ENCODE measurements around the gene CSF1.

CSF1 gene

GRCh38 chr1:109923946-109924275 lies 13.3 kb downstream of the CSF1 start:
- no peak for DNase-seq

- DNase-seq: no peak
Observed at GRCh38 chr1:109924316-109924715, 13.7 kb downstream of the CSF1 start.

- no peak for DNase-seq
Observed at GRCh38 chr1:109925159-109925990, 14.7 kb downstream of the CSF1 start.

GRCh38 chr1:109926662-109927300 lies 16.1 kb downstream of the CSF1 start:
- no peak for DNase-seq

GRCh38 chr1:109927356-109927755 lies 16.7 kb downstream of the CSF1 start:
- no peak for DNase-seq

GRCh38 chr1:109927911-109928321 lies 17.3 kb downstream of the CSF1 start:
- no peak for DNase-seq

- DNase-seq: no peak
Observed at GRCh38 chr1:109928591-109929111, 18.0 kb downstream of the CSF1 start.

- no peak for DNase-seq
Observed at GRCh38 chr1:109929170-109929569, 18.5 kb downstream of the CSF1 start.

- no peak for DNase-seq
Observed at GRCh38 chr1:109929588-109930251, 19.1 kb downstream of the CSF1 start.

GRCh38 chr1:109930252-109930993 lies 19.8 kb downstream of the CSF1 start:
- DNase-seq: no peak

GRCh38 chr1:109931189-109931731 lies 20.6 kb downstream of the CSF1 start:
- DNase-seq: no peak

GRCh38 chr1:109931911-109932636 lies 21.4 kb downstream of the CSF1 start:
- DNase-seq: no peak

GRCh38 chr1:109932679-109933078 lies 22.0 kb downstream of the CSF1 start:
- DNase-seq: no peak

- DNase-seq: no peak
Observed at GRCh38 chr1:109933856-109934711, 23.4 kb downstream of the CSF1 start.

- no peak for DNase-seq
Observed at GRCh38 chr1:109935451-109935900, 24.8 kb downstream of the CSF1 start.

GRCh38 chr1:109937738-109938137 lies 27.1 kb downstream of the CSF1 start:
- no peak for DNase-seq

GRCh38 chr1:109938556-109938955 lies 27.9 kb downstream of the CSF1 start:
- no peak for DNase-seq

- no peak for DNase-seq
Observed at GRCh38 chr1:109942434-109942833, 31.8 kb downstream of the CSF1 start.

GRCh38 chr1:109944541-109944940 lies 33.9 kb downstream of the CSF1 start:
- no peak for DNase-seq

GRCh38 chr1:109946511-109946910 lies 35.9 kb downstream of the CSF1 start:
- no peak for DNase-seq
